DMS114 treated with DMSO at 0.1 percent for 48 hours (cell line): ENCODE measurements around the gene ZNF581.

Experiments used
- DNase-seq: peaks from one replicate; lab custom pipeline; 2025; ENCODE audit not compliant: unreplicated experiment; lab: John Stamatoyannopoulos, UW

The ZNF581 gene, protein sequence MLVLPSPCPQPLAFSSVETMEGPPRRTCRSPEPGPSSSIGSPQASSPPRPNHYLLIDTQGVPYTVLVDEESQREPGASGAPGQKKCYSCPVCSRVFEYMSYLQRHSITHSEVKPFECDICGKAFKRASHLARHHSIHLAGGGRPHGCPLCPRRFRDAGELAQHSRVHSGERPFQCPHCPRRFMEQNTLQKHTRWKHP

GRCh38 chr19:55643003-55643886 is at the start of gene ZNF581:
TSS of gene ZNF581 (plus strand) at chr19:55643649. CDS start at chr19:55644572, 923 bp downstream.
- DNase-seq = peak; percentile 80

DNA sequence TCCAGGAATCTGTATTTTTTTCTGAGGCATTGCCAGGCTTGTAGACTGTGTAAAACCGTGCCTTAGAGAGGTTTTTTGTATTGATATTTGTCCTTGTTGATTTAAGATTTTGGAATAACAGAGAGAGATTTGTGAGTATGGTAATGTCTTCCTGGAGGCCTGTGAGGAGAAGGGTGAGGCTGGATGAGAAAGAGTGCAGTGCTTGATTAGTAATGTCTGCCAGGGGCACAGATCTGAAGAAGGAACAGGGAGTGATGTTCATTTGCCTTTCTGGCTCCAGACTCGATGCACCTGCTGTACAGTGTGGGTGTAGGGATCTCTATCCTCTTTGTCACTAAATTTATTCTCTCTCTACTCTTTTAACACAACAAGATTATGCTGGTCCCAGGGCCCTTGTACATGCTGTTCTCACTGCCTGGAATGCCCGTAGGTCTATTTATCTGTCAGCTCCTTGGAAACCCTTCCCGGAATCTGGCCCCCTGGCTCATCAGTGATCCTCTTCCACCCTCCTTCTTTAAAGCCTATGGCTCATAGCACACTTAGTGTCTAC is 48.4 kb upstream of the ZNF581 start:
- DNase-seq = no peak

- DNase-seq = no peak
Measured at GRCh38 chr19:55596304-55596703, 47.1 kb upstream of the ZNF581 start.

DNA sequence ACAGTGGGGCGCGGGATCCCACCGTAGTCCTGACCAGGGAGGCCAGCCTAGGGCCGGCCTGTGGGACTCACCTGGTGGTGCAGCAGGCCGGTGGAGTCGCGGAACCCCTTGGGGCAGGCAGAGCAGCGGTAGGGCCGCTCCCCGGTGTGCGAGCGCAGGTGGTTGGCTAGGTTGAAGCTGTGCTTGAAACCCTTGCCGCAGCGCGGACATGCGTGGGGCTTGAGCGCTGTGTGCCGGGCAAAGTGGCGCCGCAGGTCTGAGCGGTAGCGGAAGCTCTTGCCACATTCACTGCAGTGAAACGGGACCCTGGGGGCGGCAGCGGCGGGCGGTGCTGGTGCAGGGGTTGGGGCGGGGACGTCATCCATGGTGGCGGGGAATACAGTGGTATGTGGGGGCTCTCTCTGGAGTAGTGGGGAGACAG is 45.9 kb upstream of the ZNF581 start:
- no peak for DNase-seq

DNA sequence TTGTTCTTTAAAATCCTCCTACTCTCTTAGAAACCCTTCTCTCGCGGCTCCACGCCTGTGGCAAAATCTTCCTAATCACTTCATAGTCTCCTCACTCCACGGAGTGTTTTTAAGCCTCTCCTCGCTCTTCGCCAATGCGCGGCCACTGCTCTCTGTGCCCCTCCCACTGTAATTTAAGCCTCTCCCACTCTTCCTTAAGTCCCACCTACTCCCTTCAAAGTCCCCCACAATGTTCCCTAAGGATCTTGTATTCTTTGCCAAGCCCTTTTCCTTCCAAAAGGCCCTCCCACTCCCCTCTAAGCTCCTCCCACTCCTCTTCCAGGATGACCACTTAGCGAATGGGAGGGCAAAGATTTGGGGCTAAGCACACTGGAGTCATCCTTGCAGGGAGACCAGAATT is 45.4 kb upstream of the ZNF581 start:
- DNase-seq = no peak

DNA sequence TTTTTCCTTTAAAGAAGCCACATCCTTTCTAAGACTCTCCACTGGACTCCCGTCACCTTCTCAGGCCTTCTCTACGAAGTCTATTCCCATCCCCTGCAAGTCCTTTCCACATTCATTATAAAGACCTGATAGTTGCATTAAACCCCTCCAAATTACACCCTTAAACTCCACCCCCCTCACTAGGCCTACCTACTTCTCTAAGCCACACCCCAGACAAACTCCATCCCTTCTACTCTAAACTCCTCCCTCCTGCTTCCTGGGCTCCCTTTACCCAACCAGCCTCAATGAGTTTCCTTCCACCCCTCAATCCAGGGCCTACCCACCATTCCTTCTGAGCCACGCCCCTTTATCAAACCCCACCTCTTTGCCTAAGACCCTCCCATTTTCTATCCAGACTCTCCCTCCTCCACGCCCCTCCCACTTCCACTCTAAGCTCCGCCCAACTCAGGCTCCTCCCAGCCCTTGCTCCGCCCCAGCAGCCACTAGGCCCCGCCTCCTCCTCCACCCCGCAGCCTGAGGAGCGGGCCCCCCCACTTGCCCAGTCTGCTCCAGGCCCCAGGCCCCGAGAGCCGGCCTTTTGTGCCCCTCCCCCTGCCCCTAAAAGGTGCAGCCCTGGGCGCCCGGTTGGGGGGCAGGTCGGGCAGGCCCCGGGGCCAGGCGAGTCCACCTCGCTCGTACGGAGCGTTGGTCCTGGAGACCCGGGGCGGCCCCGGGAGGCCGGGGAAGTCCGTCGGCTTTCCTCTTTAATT is 44.6 kb upstream of the ZNF581 start:
- DNase-seq = peak; percentile 86

DNA sequence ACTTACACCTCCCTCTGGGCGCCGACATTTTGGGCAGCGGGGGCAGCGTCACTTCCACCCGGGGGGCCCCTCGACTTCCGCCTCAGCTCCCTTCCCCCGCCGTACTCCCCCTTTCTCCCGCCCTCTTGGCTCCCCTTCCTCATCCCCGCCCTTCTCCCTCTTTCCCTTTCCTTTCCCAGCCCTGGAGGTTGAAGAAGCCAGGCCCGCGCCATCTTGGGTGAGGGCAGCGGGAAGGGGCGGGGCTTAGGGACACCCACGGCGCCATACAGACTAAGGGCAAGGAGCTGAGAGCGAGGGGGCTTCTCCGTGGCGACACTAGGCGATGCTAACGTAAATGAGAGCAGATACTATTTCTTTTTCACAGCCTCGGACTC is 44.0 kb upstream of the ZNF581 start, which contains the start of gene FIZ1:
Gene FIZ1 (minus strand): TSS at position 50 of the 374 bp plus-strand sequence. CDS start 1,652 bp downstream, outside the sequence.
- DNase-seq = peak; percentile 98

DNA sequence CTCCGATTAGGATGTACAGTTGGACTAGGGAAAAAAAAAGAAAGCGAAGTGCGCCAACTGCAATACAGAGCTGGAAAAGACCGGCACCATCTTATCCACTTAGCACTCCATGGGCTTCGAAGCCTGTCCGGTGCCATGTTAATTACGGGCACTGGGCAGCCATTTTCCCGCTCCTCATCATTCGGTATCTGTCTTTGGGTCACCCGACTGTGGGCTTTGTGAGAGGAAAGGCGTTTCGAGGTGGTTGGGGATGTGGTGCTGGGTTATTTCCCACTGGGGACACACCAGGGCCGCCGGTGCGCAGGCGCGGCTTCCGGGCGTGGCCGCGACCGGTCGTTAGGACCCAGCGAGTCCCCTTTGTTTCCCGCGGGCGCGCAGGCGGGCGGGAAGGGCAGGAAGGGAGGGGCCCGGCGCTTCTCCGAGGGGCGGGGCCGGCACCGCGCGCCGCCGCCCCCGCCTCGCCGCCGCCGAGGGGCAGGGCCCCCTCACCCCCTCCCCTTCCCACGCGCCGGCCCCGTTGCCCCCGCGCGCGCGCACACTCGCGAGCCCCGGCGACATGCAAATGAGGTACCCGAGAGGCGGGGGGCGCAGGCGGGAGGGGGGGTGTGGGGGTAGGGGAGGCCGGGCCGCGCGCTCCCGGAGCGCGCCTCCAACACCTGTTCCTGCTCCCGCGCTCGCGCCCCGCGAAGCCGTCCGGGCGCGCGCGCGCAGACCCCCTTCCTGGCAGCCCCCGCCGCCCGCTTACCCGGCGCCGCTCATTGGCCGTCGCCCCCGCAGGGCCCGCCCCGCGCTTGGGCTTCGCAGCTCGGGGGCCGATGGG is 43.4 kb upstream of the ZNF581 start, which contains the start of gene ZNF524:
Gene ZNF524 (plus strand): TSS at position 447 of the 820 bp plus-strand sequence. CDS start 1,825 bp downstream, outside the sequence.
- DNase-seq = peak; percentile 92

DNA sequence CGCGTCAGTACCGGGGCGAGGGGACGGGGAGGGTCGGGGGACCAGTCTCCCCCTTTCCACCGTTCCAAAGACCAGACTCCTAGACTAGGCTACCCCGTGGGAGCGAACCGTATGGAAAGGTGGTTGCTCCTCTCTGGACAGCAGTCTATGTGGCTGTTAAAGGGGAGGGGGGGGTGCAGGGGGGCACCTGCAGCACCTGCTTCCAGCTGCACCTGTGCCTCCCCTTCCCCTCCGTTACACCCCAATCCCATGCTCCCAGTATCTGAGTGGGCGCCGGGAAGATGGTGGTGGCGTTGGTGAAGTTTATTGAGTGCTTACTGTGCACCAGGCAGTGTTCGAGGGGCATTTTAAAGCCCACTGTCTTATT is 42.8 kb upstream of the ZNF581 start:
- no peak for DNase-seq

- DNase-seq = no peak
Measured at GRCh38 chr19:55601084-55601483, 42.4 kb upstream of the ZNF581 start.

DNA sequence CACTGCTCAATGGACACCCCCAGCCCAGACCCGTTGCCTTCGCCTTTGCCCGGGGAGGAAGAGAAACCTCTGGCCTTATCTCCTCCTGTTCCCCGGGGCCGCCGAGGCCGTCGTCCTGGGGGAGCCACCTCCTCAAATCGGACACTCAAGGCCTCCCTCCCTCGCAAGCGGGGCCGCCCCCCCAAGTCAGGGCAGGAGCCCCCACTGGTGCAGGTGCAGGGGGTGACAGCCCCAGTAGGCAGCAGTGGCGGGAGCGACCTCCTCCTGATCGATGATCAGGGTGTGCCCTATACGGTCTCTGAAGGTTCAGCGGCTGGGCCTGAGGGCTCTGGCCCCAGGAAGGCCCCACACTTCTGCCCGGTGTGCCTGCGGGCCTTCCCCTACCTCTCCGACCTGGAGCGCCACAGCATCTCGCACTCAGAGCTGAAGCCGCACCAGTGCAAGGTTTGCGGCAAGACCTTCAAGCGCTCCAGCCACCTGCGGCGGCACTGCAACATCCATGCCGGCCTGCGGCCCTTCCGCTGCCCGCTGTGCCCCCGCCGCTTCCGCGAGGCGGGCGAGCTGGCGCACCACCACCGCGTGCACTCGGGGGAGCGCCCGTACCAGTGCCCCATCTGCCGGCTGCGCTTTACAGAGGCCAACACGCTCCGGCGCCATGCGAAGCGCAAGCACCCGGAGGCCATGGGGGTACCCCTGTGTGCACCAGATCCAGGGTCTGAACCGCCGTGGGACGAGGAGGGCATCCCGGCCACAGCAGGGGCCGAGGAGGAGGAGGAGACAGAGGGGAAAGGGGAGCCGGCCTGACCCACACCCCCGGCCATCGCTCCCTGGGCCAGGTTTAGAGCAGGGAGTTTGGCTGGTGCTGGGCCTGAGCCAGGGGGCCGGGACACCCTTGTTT is 41.1 kb upstream of the ZNF581 start:
- DNase-seq = no peak

GRCh38 chr19:55603115-55603514 is 40.3 kb upstream of the ZNF581 start:
- no peak for DNase-seq

GRCh38 chr19:55603581-55604292 is 39.7 kb upstream of the ZNF581 start:
- no peak for DNase-seq

GRCh38 chr19:55605207-55605636 is 38.2 kb upstream of the ZNF581 start:
- DNase-seq = peak; percentile 95

GRCh38 chr19:55605637-55606470 is 37.6 kb upstream of the ZNF581 start, which contains the start of gene ZNF865:
TSS of gene ZNF865 (plus strand) at chr19:55605647. CDS start at chr19:55613619, 7,972 bp downstream.
- peak; percentile 72 for DNase-seq

GRCh38 chr19:55606471-55606787 is 37.0 kb upstream of the ZNF581 start:
- no peak for DNase-seq

DNA sequence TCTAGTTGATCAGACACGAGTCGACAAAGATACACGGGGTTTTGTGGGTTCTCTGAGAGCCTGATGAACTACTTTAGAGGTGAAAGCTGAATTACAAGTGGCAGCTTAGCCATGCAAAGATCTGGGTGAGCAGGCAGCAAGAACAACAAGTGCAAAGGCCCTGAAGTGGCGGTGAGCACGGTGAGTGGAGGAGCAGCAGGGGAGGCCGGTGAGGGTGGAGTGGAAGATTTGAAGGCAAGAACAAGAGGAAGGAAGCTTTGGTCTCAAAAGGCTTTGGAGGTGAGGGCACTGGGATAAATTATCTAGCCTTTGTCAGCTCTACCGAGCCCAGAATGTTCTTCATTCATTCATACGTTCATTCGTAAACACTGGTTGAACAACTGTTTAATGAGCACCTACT is 36.6 kb upstream of the ZNF581 start:
- no peak for DNase-seq

DNA sequence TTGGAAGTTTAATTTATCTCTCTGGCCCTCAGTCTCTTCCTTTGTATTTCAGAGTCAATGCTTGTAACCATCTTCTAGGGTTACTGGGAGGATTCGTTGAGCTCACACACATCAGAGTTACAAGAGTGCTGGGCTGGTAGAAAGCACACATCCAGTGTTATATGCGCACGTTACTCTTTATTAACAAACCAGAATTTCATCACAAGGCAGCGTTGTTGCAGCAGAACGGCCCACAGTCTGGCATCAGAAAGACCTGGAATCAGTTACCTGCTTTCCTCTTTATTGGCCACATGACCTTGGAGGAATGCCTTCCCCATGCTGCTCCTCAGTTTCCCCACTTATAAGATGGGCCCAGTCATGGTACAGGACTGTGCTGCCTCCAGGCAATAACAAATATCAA is 34.1 kb upstream of the ZNF581 start:
- no peak for DNase-seq
